GM12872 (cell line): Measurements from ENCODE around the gene NOSIP.

Experiments used
- CTCF ChIP-seq: IDR thresholded peaks from 3 replicates; pipeline ENCODE4 v1.5.1; 2011; ENCODE audit warnings: low read depth, mild to moderate bottlenecking, low read length, moderate library complexity; ENCODE audit not compliant: insufficient read depth

The NOSIP gene

DNA sequence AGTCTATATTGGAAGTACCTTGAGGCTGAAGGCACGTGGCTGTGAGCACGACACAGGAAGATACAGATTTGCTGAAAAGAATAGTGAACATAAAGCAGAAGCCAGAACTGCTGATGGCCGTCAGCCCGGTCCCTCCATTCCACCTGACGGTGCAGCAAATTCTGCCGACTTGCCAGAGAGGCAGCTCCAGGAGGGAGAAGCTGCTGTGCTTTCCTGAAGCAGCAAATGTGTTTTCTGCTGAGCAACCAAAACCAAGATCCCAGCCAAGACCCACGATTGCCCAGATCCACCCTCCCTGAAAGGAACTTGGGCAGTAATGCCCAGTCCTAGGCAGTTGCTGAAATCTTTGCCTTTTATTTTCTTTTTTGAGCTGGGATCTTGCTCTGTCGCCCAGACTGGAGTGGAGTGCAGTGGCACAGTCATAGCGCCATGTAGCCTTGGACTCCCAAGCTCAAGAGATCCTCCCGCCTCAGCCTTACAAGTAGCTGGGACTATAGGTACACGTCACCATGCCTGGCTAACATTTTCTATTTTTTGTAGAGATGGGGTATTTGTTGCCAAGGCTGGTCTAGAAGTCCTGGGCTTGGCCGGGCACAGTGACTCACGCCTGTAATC lies 59.5 kb downstream of the NOSIP start:
- TF ChIP-seq CTCF = no peak

GRCh38 chr19:49518033-49518432 lies 62.3 kb downstream of the NOSIP start:
- TF ChIP-seq CTCF = no peak

GRCh38 chr19:49515767-49516166 lies 64.6 kb downstream of the NOSIP start:
- no peak for TF ChIP-seq CTCF

GRCh38 chr19:49514151-49514550 lies 66.2 kb downstream of the NOSIP start:
- TF ChIP-seq CTCF = no peak

DNA sequence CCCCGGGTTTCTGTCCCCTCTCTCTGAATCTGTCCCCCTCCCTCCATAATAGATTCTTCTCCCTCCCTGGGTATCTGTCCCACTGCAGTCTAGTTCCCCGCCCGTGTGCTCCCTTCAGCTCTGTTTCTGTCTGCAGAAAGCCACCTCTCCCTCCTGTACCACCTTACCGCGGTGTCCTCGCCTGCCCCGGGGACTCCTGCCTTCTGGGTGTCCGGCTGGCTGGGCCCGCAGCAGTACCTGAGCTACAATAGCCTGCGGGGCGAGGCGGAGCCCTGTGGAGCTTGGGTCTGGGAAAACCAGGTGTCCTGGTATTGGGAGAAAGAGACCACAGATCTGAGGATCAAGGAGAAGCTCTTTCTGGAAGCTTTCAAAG lies 66.6 kb downstream of the NOSIP start:
- TF ChIP-seq CTCF = no peak

DNA sequence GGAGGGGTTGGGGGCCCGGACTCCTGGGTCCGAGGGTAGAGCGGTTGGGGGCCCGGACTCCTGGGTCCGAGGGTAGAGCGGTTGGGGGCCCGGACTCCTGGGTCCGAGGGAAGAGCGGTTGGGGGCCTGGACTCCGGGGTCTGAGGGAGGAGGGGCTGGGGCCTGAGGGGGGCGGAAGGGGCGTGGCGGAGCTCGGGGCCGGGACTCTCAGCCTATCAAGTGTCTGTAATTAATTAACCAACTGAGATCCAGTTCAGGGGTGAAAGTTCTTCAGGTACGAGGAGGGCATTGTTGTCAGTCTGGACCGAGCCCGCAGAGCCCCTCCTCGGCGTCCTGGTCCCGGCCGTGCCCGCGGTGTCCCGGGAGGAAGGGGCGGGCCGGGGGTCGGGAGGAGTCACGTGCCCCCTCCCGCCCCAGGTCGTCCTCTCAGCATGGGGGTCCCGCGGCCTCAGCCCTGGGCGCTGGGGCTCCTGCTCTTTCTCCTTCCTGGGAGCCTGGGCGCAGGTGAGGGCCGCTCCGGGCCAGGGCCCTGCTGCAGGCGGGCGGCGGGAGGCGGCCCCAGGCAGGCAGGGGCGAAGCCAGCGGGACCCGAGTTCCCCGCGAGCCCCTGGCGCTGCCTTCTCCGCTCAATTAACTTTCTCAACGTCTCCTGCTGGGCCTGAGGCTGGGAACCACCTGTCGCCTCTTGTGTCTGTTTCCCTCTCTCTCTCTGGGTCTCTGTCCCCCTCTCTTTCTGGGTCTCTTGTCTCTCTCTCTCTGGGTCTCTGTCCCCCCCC lies 67.2 kb downstream of the NOSIP start:
- TF ChIP-seq CTCF = no peak

DNA sequence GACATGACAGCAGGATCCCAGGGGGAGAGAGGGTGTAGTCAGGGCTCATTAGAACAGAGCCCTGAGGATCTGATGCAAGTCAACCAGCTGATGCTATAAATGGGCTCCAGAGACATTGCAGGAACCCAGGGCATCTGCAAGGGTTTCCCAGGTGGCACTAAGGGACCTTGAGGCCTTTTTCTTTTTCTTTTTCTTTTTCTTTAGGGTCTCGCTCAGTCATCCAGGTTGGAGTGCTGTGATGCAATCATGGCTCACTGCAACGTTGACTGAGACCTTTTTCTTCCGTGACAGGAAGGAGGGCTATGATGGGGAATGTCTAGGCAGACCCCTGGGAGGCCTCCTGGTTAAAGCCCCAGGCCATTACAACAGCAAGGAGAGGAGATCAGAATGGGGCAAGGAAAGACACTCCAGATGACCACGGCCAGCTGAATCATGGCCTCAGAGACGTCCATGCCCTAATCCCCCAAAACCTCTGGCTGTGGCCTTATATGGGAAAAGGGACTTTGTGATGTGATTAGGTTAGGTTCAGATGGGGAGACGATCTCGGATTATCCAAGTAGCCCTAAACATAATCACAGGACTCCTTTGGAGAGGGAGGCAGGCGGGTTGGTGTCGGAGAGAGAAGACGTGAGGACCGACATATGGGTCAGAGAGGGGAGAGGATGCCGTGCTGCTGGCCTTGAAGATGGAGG lies 72.4 kb downstream of the NOSIP start:
- TF ChIP-seq CTCF = no peak
